DND-41 (cell line): ENCODE results near the gene NCOR1.

Experiments used
- CTCF ChIP-seq: IDR thresholded peaks from 2 replicates; pipeline ENCODE4 v1.5.1; 2012; ENCODE audit warnings: borderline replicate concordance, low read length, moderate library complexity, mild to moderate bottlenecking; ENCODE audit not compliant: poor library complexity, severe bottlenecking; ENCODE audit errors: extremely low read depth
- EZH2 ChIP-seq: IDR thresholded peaks from 3 replicates; pipeline ENCODE4 v1.6.1; 2012; ENCODE audit warnings: borderline replicate concordance, low read depth, mild to moderate bottlenecking, moderate library complexity, low read length, inconsistent platforms; ENCODE audit not compliant: severe bottlenecking

GRCh38 chr17:16027708-16028584, 187.4 kb downstream of the NCOR1 start:
- TF ChIP-seq CTCF (no peak), EZH2 (no peak)
